K562 (cell line): ENCODE results near the gene OSCP1. TPM values are rescaled to one million over a fixed set of nuclear protein-coding genes. Genes with fewer than 3 reads are reported as not detected.

ENCODE experiments used
- ATAC-seq: fragments of 200-7000 bp; cut with Tn5 transposase; 3 replicates; pipeline ENCODE4 v1.9.1; 2020; ENCODE audit warnings: moderate library complexity
- BruUV-seq: library from RNA; stranded (reverse); fragments of 400-500 nt; replicated peaks from 2 replicates; lab custom pipeline; 2021; lab: Mats Ljungman, UMichigan
- CTCF ChIA-PET: fragments of 300-600 bp; formaldehyde crosslinking; extraction: SDS; loops from one replicate; lab custom pipeline; 2021; ENCODE audit warnings: low intra/inter-chr PET ratio; lab: Yijun Ruan, JAX
- POLR2A ChIA-PET: fragments of 300-600, 350-650 bp; sonication (Branson Sonifier 250); formaldehyde crosslinking; extraction: SDS; loops from one replicate; lab custom pipeline; 2021; ENCODE audit warnings: antibody characterized with exemption, inconsistent platforms; lab: Yijun Ruan, JAX
- DNase-seq, 4 experiments: peaks; one replicate each; pipeline versions ENCODE4 v3.0.0 to v3.0.0-alpha.2; 2011 to 2018; ENCODE audit warnings: low spot score in 3 of 4, mixed read lengths in 3 of 4; ENCODE audit errors: extremely low read depth in 1 of 4
- FAIRE-seq: peaks from 2 replicates; lab custom pipeline; 2011; peaks lifted over from hg19 to GRCh38; lab: Jason Lieb, UNC
- H2AFZ ChIP-seq: 2 replicates; pipeline ENCODE4 v1.6.0; 2011; ENCODE audit warnings: low read depth, low read length, control low read depth, inconsistent platforms
- H3K27ac ChIP-seq: fragments of 200-600 bp; 3 replicates; pipeline ENCODE4 v1.8.0; 2011; ENCODE audit warnings: low read depth, mild to moderate bottlenecking, control low read depth, inconsistent platforms, low read length, moderate library complexity, mixed read lengths; ENCODE audit errors: extremely low read depth
- H3K27me3 ChIP-seq, 2 experiments: fragments of 300-600 bp in 1 of 2; 2 replicates in 1 of 2; 3 replicates in 1 of 2; pipeline versions ENCODE4 v1.6.0 to v1.8.0; 2011; ENCODE audit warnings: inconsistent platforms in 2 of 2, low read length in 2 of 2, mild to moderate bottlenecking in 1 of 2, mixed read lengths in 1 of 2, moderate library complexity in 1 of 2; ENCODE audit not compliant: control insufficient read depth in 2 of 2, insufficient read depth in 2 of 2
- H3K36me3 ChIP-seq: fragments of 300-600 bp; 3 replicates; pipeline ENCODE4 v1.8.0; 2011; ENCODE audit warnings: mild to moderate bottlenecking, low read length, inconsistent platforms; ENCODE audit not compliant: control insufficient read depth, insufficient read depth
- H3K4me1 ChIP-seq, 2 experiments: fragments of 200-600 bp in 1 of 2; replicated peaks in 1 of 2; 2 replicates in 1 of 2; 3 replicates in 1 of 2; pipeline versions ENCODE4 v1.5.1 to v1.8.0; 2011; ENCODE audit warnings: inconsistent platforms in 2 of 2, low read length in 2 of 2, mild to moderate bottlenecking in 1 of 2, mixed read lengths in 1 of 2, moderate library complexity in 1 of 2; ENCODE audit not compliant: control insufficient read depth in 2 of 2, insufficient read depth in 2 of 2
- H3K4me2 ChIP-seq: 2 replicates; pipeline ENCODE4 v1.6.1; 2011; ENCODE audit warnings: low read length, control low read depth, inconsistent platforms, mixed read lengths; ENCODE audit not compliant: insufficient read depth
- H3K4me3 ChIP-seq: fragments of 200-600 bp; sonication (generic), shearing (Covaris generic); 2 replicates; pipeline ENCODE4 v1.5.1; 2016; ENCODE audit warnings: control low read depth, inconsistent platforms
- H3K79me2 ChIP-seq: fragments of 200-600 bp; 3 replicates; pipeline ENCODE4 v1.8.0; 2011; ENCODE audit warnings: low read length, inconsistent platforms; ENCODE audit not compliant: control insufficient read depth, insufficient read depth
- H3K9ac ChIP-seq, 2 experiments: 2 replicates each; pipeline versions ENCODE4 v1.6.0 to v1.6.1; 2011; ENCODE audit warnings: low read depth in 2 of 2, low read length in 2 of 2, control low read depth in 1 of 2, inconsistent platforms in 1 of 2, mild to moderate bottlenecking in 1 of 2, mixed read lengths in 1 of 2; ENCODE audit not compliant: insufficient read depth in 1 of 2
- H3K9me1 ChIP-seq: one replicate; pipeline ENCODE4 v1.6.0; 2011; ENCODE audit warnings: inconsistent platforms, mild to moderate bottlenecking, low read length, moderate library complexity; ENCODE audit not compliant: control insufficient read depth, insufficient read depth
- H3K9me3 ChIP-seq: replicated peaks from 2 replicates; pipeline ENCODE4 v1.5.1; 2011; ENCODE audit warnings: low read depth, low read length, inconsistent platforms; ENCODE audit not compliant: control insufficient read depth, insufficient read depth
- H4K20me1 ChIP-seq: replicated peaks from 2 replicates; pipeline ENCODE4 v1.6.1; 2011; ENCODE audit warnings: low read length, inconsistent platforms, mixed read lengths; ENCODE audit not compliant: control insufficient read depth, insufficient read depth
- FOXA1 ChIP-seq: fragments of 450-650 bp; IDR thresholded peaks from 2 replicates; pipeline ENCODE4 v1.6.1; 2016; ENCODE audit warnings: mild to moderate bottlenecking, borderline replicate concordance
- HOXB6 ChIP-seq: fragments of 250-450 bp; sonication (Bioruptor Pico); IDR thresholded peaks from 2 replicates; pipeline ENCODE4 v1.5.1; 2022; ENCODE audit warnings: mild to moderate bottlenecking, borderline replicate concordance
- ZNF134 ChIP-seq: fragments of 250-450 bp; sonication (Bioruptor Pico); conservative IDR thresholded peaks from 2 replicates; pipeline ENCODE4 v1.4.0; 2020
- WGBS: fragments of 100-300 bp; shearing (Covaris generic); methylation state at CpG from one replicate; pipeline ENCODE4 v1.1.6; 2016; ENCODE audit warnings: low coverage, mixed read lengths; ENCODE audit not compliant: insufficient coverage; ENCODE audit errors: missing lambda C conversion rate; 5-methylcytosine and 5-hydroxymethylcytosine counted together
- in situ Hi-C: fragments of 300-500 bp; cut with MboI; formaldehyde crosslinking; loops from 4 replicates; pipeline ENCODE4 v1.15.0; 2018; ENCODE audit warnings: inconsistent platforms, mixed read lengths
- intact Hi-C: fragments of 100-400 bp; cut with micrococcal nuclease; formaldehyde crosslinking; loops from 2 replicates; pipeline ENCODE4 v1.14.2; 2022
- polyA plus RNA-seq, 8 experiments: library from polyadenylated mRNA; depleted of rRNA in 4 of 8; stranded (reverse) in 5 of 8; unstranded in 3 of 8; fragments of >200 nt; fragmentation: Nextera tagmentation in 2 of 8; fragmentation: Illumina TruSeq in 1 of 8; extraction: Ambion mirVana in 2 of 8; extraction: Trizol in 1 of 8; gene quantifications; 2 replicates each; pipeline versions ENCODE4 v1.2.1 to v1.2.3, GENCODE V29; 2011 to 2014; ENCODE audit warnings: inconsistent platforms in 1 of 8, missing spikeins in 1 of 8
- total RNA-seq, 7 experiments: library from RNA; depleted of rRNA in 6 of 7; stranded (reverse); fragments of >200 nt in 6 of 7; fragmentation: Illumina TruSeq in 2 of 7; extraction: Trizol in 2 of 7; gene quantifications; 2 replicates each; pipeline versions ENCODE4 v1.2.1 to v1.2.3, GENCODE V29; 2011 to 2021; ENCODE audit warnings: low replicate concordance in 1 of 7
- TF ChIP-seq, protein P1 (sequence below): fragments of 450-650 bp; IDR thresholded peaks from 2 replicates; pipeline ENCODE4 v1.6.1; 2014; ENCODE audit warnings: low read depth, mild to moderate bottlenecking, moderate library complexity, borderline replicate concordance
- TF ChIP-seq, protein P2 (sequence below): fragments of 250-450 bp; sonication (Bioruptor Pico); IDR thresholded peaks from 2 replicates; pipeline ENCODE4 v1.8.0; 2022; ENCODE audit warnings: inconsistent platforms
- TF ChIP-seq, protein P3 (sequence below): IDR thresholded peaks from 2 replicates; pipeline ENCODE4 v1.6.1; 2011; ENCODE audit not compliant: insufficient read length; ENCODE audit errors: extremely low read depth
- TF ChIP-seq, protein P4 (sequence below): fragments of 450-650 bp; IDR thresholded peaks from 2 replicates; pipeline ENCODE4 v1.6.1; 2016
- TF ChIP-seq, protein P5 (sequence below): sonication (generic); formaldehyde crosslinking; IDR thresholded peaks from 2 replicates; pipeline ENCODE4 v1.8.1; 2023; ENCODE audit warnings: missing genetic modification reagents, mild to moderate bottlenecking, borderline replicate concordance
- TF ChIP-seq, protein P6 (sequence below): fragments of 200-800 bp; sonication (Bioruptor generic); IDR thresholded peaks from 2 replicates; pipeline ENCODE4 v1.6.1; 2017; ENCODE audit warnings: missing genetic modification characterization, missing compliant biosample characterization

The OSCP1 gene
- total and polyA plus RNA-seq, 9 of the 15 experiments (the other 6 are each of a cell fraction or from before 2014, with no cell fraction given): 0.15 to 0.40 (median 0.33) TPM; not detected in 5

DNA sequence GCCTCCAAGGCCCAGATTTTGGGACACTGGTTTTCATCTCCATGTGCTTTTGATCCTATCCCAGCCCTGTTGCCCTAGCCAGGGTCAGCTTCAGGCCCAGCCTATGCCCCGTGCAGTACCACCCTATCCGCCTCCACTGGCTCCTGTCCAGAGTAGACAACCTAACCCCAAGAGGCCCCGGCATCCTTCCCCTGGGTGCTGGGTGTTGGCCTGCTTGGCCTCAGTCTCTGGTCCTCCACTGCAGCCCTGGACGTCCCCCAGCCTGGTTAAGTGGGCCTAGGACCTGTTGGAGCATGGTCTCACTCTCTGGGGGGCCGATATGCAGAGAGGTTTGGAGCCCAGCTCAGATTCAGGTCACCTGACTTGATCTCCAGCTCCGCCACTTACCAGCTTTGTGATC lies 30.8 kb upstream of the OSCP1 start:
- H4K20me1 ChIP-seq: no peaks in the 10 kb centered on the region
- 0 out of 2 replicates have a peak overlapping the region, but pooled peaks have one; percentile 89 for H2AFZ ChIP-seq
- peak overlapping the region; percentile 48; the same call in 1 of the 2 replicates for H3K4me2 ChIP-seq
- H3K79me2 ChIP-seq: no peaks in the 10 kb centered on the region
- no peaks in the 10 kb centered on the region for H3K27me3 ChIP-seq
- no peak overlapping the region for H3K27ac ChIP-seq
- no peaks in the 10 kb centered on the region for H3K9me3 ChIP-seq
- no peak for FAIRE-seq
- ChIA-PET POLR2A (interaction anchor here (0.5 to 1.0 kb wide), 5 partner anchors 7 to 985 kb away, joined by 3 to 4 read pairs (median 3); no protein-coding TSS in a partner anchor), CTCF (no interaction called here)
- no peak for ATAC-seq
- DNase-seq: no peak
- no peaks in the 10 kb centered on the region for H3K9me1 ChIP-seq
- intact Hi-C loops: no loop called here
- BruUV-seq: no TSS peak
- H3K9ac ChIP-seq: no peak overlapping the region; a peak in 1 of 4 replicates
- H3K4me1 ChIP-seq: peaks cover 25 to 31% of the 10 kb centered on the region in 2 experiments
- H3K36me3 ChIP-seq: no peaks in the 10 kb centered on the region
- H3K4me3 ChIP-seq: no peak overlapping the region
- in situ Hi-C loops: no loop called here
- 66% methylated on average over 6 of the region's 6 CpGs for WGBS
- TF ChIP-seq, protein P1, sequence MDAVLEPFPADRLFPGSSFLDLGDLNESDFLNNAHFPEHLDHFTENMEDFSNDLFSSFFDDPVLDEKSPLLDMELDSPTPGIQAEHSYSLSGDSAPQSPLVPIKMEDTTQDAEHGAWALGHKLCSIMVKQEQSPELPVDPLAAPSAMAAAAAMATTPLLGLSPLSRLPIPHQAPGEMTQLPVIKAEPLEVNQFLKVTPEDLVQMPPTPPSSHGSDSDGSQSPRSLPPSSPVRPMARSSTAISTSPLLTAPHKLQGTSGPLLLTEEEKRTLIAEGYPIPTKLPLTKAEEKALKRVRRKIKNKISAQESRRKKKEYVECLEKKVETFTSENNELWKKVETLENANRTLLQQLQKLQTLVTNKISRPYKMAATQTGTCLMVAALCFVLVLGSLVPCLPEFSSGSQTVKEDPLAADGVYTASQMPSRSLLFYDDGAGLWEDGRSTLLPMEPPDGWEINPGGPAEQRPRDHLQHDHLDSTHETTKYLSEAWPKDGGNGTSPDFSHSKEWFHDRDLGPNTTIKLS: no peak
- TF ChIP-seq, protein P2, sequence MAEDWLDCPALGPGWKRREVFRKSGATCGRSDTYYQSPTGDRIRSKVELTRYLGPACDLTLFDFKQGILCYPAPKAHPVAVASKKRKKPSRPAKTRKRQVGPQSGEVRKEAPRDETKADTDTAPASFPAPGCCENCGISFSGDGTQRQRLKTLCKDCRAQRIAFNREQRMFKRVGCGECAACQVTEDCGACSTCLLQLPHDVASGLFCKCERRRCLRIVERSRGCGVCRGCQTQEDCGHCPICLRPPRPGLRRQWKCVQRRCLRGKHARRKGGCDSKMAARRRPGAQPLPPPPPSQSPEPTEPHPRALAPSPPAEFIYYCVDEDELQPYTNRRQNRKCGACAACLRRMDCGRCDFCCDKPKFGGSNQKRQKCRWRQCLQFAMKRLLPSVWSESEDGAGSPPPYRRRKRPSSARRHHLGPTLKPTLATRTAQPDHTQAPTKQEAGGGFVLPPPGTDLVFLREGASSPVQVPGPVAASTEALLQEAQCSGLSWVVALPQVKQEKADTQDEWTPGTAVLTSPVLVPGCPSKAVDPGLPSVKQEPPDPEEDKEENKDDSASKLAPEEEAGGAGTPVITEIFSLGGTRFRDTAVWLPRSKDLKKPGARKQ (CRISPR knock-in tag): no peak
- no peak for TF ChIP-seq FOXA1
- TF ChIP-seq HOXB6: no peak
- TF ChIP-seq, protein P3, sequence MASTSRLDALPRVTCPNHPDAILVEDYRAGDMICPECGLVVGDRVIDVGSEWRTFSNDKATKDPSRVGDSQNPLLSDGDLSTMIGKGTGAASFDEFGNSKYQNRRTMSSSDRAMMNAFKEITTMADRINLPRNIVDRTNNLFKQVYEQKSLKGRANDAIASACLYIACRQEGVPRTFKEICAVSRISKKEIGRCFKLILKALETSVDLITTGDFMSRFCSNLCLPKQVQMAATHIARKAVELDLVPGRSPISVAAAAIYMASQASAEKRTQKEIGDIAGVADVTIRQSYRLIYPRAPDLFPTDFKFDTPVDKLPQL: no peak
- TF ChIP-seq, protein P4, sequence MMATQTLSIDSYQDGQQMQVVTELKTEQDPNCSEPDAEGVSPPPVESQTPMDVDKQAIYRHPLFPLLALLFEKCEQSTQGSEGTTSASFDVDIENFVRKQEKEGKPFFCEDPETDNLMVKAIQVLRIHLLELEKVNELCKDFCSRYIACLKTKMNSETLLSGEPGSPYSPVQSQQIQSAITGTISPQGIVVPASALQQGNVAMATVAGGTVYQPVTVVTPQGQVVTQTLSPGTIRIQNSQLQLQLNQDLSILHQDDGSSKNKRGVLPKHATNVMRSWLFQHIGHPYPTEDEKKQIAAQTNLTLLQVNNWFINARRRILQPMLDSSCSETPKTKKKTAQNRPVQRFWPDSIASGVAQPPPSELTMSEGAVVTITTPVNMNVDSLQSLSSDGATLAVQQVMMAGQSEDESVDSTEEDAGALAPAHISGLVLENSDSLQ: no peak
- TF ChIP-seq ZNF134 (CRISPR knock-in tag): no peak
- TF ChIP-seq, protein P5, sequence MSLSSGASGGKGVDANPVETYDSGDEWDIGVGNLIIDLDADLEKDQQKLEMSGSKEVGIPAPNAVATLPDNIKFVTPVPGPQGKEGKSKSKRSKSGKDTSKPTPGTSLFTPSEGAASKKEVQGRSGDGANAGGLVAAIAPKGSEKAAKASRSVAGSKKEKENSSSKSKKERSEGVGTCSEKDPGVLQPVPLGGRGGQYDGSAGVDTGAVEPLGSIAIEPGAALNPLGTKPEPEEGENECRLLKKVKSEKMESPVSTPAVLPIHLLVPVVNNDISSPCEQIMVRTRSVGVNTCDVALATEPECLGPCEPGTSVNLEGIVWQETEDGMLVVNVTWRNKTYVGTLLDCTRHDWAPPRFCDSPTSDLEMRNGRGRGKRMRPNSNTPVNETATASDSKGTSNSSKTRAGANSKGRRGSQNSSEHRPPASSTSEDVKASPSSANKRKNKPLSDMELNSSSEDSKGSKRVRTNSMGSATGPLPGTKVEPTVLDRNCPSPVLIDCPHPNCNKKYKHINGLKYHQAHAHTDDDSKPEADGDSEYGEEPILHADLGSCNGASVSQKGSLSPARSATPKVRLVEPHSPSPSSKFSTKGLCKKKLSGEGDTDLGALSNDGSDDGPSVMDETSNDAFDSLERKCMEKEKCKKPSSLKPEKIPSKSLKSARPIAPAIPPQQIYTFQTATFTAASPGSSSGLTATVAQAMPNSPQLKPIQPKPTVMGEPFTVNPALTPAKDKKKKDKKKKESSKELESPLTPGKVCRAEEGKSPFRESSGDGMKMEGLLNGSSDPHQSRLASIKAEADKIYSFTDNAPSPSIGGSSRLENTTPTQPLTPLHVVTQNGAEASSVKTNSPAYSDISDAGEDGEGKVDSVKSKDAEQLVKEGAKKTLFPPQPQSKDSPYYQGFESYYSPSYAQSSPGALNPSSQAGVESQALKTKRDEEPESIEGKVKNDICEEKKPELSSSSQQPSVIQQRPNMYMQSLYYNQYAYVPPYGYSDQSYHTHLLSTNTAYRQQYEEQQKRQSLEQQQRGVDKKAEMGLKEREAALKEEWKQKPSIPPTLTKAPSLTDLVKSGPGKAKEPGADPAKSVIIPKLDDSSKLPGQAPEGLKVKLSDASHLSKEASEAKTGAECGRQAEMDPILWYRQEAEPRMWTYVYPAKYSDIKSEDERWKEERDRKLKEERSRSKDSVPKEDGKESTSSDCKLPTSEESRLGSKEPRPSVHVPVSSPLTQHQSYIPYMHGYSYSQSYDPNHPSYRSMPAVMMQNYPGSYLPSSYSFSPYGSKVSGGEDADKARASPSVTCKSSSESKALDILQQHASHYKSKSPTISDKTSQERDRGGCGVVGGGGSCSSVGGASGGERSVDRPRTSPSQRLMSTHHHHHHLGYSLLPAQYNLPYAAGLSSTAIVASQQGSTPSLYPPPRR: no peak
- TF ChIP-seq, protein P6, sequence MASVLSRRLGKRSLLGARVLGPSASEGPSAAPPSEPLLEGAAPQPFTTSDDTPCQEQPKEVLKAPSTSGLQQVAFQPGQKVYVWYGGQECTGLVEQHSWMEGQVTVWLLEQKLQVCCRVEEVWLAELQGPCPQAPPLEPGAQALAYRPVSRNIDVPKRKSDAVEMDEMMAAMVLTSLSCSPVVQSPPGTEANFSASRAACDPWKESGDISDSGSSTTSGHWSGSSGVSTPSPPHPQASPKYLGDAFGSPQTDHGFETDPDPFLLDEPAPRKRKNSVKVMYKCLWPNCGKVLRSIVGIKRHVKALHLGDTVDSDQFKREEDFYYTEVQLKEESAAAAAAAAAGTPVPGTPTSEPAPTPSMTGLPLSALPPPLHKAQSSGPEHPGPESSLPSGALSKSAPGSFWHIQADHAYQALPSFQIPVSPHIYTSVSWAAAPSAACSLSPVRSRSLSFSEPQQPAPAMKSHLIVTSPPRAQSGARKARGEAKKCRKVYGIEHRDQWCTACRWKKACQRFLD: no peak
